H9 (cell line): ENCODE measurements around the gene GTF2B. TPM values are rescaled to one million over a fixed set of nuclear protein-coding genes. Genes with fewer than 3 reads are reported as not detected.

ENCODE experiments used
- DNase-seq: peaks from one replicate; pipeline ENCODE4 v3.0.0-alpha.2; 2017
- H2AFZ ChIP-seq: one replicate; pipeline ENCODE4 v1.6.1; 2013; ENCODE audit warnings: mild to moderate bottlenecking, low read length, control low read depth, moderate library complexity
- H2AK5ac ChIP-seq: 2 replicates; pipeline ENCODE4 v1.6.1; 2013; ENCODE audit warnings: low read length, control low read depth, mixed read lengths; ENCODE audit not compliant: insufficient read length
- H2BK120ac ChIP-seq: one replicate; pipeline ENCODE4 v1.6.1; 2013; ENCODE audit warnings: low read depth, mild to moderate bottlenecking, low read length, control low read depth, inconsistent platforms; ENCODE audit not compliant: poor library complexity, severe bottlenecking
- H2BK12ac ChIP-seq: 2 replicates; pipeline ENCODE4 v1.6.1; 2013; ENCODE audit warnings: low read length, control low read depth, mixed read lengths, low read depth; ENCODE audit not compliant: insufficient read length
- H2BK15ac ChIP-seq: 2 replicates; pipeline ENCODE4 v1.6.1; 2013; ENCODE audit warnings: low read depth, low read length, control low read depth
- H2BK20ac ChIP-seq: one replicate; pipeline ENCODE4 v1.6.1; 2013; ENCODE audit warnings: low read depth, mild to moderate bottlenecking, low read length, control low read depth, inconsistent platforms; ENCODE audit not compliant: poor library complexity, severe bottlenecking
- H2BK5ac ChIP-seq: 2 replicates; pipeline ENCODE4 v1.6.1; 2013; ENCODE audit warnings: low read length, control low read depth, mixed read lengths; ENCODE audit not compliant: insufficient read length
- H3K14ac ChIP-seq: 2 replicates; pipeline ENCODE4 v1.6.1; 2013; ENCODE audit warnings: low read length, control low read depth; ENCODE audit not compliant: insufficient read depth
- H3K18ac ChIP-seq: 2 replicates; pipeline ENCODE4 v1.6.1; 2013; ENCODE audit warnings: low read depth, mild to moderate bottlenecking, mixed read lengths, low read length, control low read depth; ENCODE audit not compliant: insufficient read length
- H3K23ac ChIP-seq: 2 replicates; pipeline ENCODE4 v1.6.1; 2013; ENCODE audit warnings: low read length, control low read depth, mixed read lengths, low read depth; ENCODE audit not compliant: insufficient read length
- H3K23me2 ChIP-seq: 2 replicates; pipeline ENCODE4 v1.6.1; 2013; ENCODE audit warnings: low read depth, mild to moderate bottlenecking, mixed read lengths, low read length, control low read depth; ENCODE audit not compliant: insufficient read length, poor library complexity, severe bottlenecking
- H3K27ac ChIP-seq: 2 replicates; pipeline ENCODE4 v1.5.1; 2013; ENCODE audit warnings: low read length, control low read depth, mixed read lengths, low read depth; ENCODE audit not compliant: insufficient read length
- H3K27me3 ChIP-seq: 2 replicates; pipeline ENCODE4 v1.6.1; 2013; ENCODE audit warnings: low read length, control low read depth, inconsistent platforms; ENCODE audit not compliant: insufficient read depth
- H3K4ac ChIP-seq: 2 replicates; pipeline ENCODE4 v1.6.1; 2013; ENCODE audit warnings: low read depth, mild to moderate bottlenecking, control low read depth, inconsistent platforms, low read length, moderate library complexity
- H3K4me1 ChIP-seq: 2 replicates; pipeline ENCODE4 v1.6.1; 2013; ENCODE audit warnings: low read length, control low read depth, inconsistent platforms; ENCODE audit not compliant: insufficient read depth
- H3K4me2 ChIP-seq: 2 replicates; pipeline ENCODE4 v1.6.1; 2013; ENCODE audit warnings: low read length, control low read depth, mixed read lengths; ENCODE audit not compliant: insufficient read length, insufficient read depth
- H3K56ac ChIP-seq: 2 replicates; pipeline ENCODE4 v1.6.1; 2013; ENCODE audit warnings: low read depth, mild to moderate bottlenecking, mixed read lengths, low read length, control low read depth; ENCODE audit not compliant: insufficient read length
- H3K79me1 ChIP-seq: 2 replicates; pipeline ENCODE4 v1.6.1; 2013; ENCODE audit warnings: low read depth, mild to moderate bottlenecking, moderate library complexity, low read length, control low read depth, inconsistent platforms; ENCODE audit not compliant: insufficient read depth, poor library complexity, severe bottlenecking
- H3K79me2 ChIP-seq: 2 replicates; pipeline ENCODE4 v1.6.1; 2013; ENCODE audit warnings: low read length, control low read depth, inconsistent platforms; ENCODE audit not compliant: insufficient read depth
- H3K9ac ChIP-seq: 2 replicates; pipeline ENCODE4 v1.6.1; 2013; ENCODE audit warnings: low read length, control low read depth, mixed read lengths; ENCODE audit not compliant: insufficient read length; ENCODE audit errors: extremely low read depth
- H3K9me3 ChIP-seq: one replicate; pipeline ENCODE4 v1.6.1; 2013; ENCODE audit warnings: low read depth, low read length, inconsistent platforms; ENCODE audit not compliant: control insufficient read depth
- H3T11ph ChIP-seq: one replicate; pipeline ENCODE4 v1.6.1; 2013; ENCODE audit warnings: mild to moderate bottlenecking, low read length, control low read depth, inconsistent platforms
- H4K20me1 ChIP-seq: one replicate; pipeline ENCODE4 v1.6.1; 2013; ENCODE audit not compliant: control insufficient read depth, insufficient read length, insufficient read depth
- H4K5ac ChIP-seq: 2 replicates; pipeline ENCODE4 v1.6.1; 2013; ENCODE audit warnings: low read depth, mild to moderate bottlenecking, mixed read lengths, low read length, control low read depth; ENCODE audit not compliant: insufficient read length
- H4K8ac ChIP-seq: replicated peaks from 2 replicates; pipeline ENCODE4 v1.6.1; 2013; ENCODE audit warnings: low read length, control low read depth, mixed read lengths, low read depth; ENCODE audit not compliant: insufficient read length
- H4K91ac ChIP-seq: 2 replicates; pipeline ENCODE4 v1.6.1; 2013; ENCODE audit warnings: low read depth, mild to moderate bottlenecking, moderate library complexity, mixed read lengths, low read length, control low read depth; ENCODE audit not compliant: insufficient read length
- H3K27ac Mint-ChIP-seq, 3 experiments: 2 replicates in 2 of 3; 3 replicates in 1 of 3; pipeline ENCODE4 v1.8.0; 2020 to 2021; ENCODE audit warnings: mixed read lengths in 3 of 3, mild to moderate bottlenecking in 1 of 3, moderate library complexity in 1 of 3
- H3K27me3 Mint-ChIP-seq: 2 replicates; pipeline ENCODE4 v1.8.0; 2021; ENCODE audit warnings: low read depth, mild to moderate bottlenecking, moderate library complexity, mixed read lengths
- H3K36me3 Mint-ChIP-seq, 3 experiments: 2 replicates in 2 of 3; 3 replicates in 1 of 3; pipeline ENCODE4 v1.8.0; 2020 to 2021; ENCODE audit warnings: low read depth in 3 of 3, mixed read lengths in 3 of 3; ENCODE audit not compliant: insufficient read depth in 1 of 3
- H3K4me1 Mint-ChIP-seq, 2 experiments: 2 replicates each; pipeline ENCODE4 v1.8.0; 2020; ENCODE audit warnings: mixed read lengths in 2 of 2
- H3K4me3 Mint-ChIP-seq, 2 experiments: 2 replicates in 1 of 2; 3 replicates in 1 of 2; pipeline ENCODE4 v1.8.0; 2020 to 2021; ENCODE audit warnings: mild to moderate bottlenecking in 2 of 2, mixed read lengths in 2 of 2, moderate library complexity in 1 of 2
- H3K9me3 Mint-ChIP-seq, 2 experiments: 2 replicates in 1 of 2; 3 replicates in 1 of 2; pipeline ENCODE4 v1.8.0; 2020; ENCODE audit warnings: mild to moderate bottlenecking in 2 of 2, mixed read lengths in 2 of 2, moderate library complexity in 1 of 2
- CTCF ChIP-seq: fragments of 200-600 bp; sonication (generic); conservative IDR thresholded peaks from 3 replicates; pipeline ENCODE4 v1.8.0; 2021; ENCODE audit warnings: antibody characterized with exemption, mild to moderate bottlenecking
- WGBS: extraction: QIAGEN DNeasy Blood & Tissue Kit; methylation state at CpG from one replicate; pipeline ENCODE4 v1.1.7; 2013; ENCODE audit warnings: missing lambda C conversion rate, low lambda C conversion rate, mixed read lengths; ENCODE audit not compliant: insufficient read length; ENCODE audit errors: extremely low coverage; 5-methylcytosine and 5-hydroxymethylcytosine counted together
- total RNA-seq: library from RNA; stranded (reverse); gene quantifications from 2 replicates; pipeline ENCODE4 v1.2.1, GENCODE V29; 2021

Gene GTF2B
- total RNA-seq, 1 experiment from 2014 or later, result 23.2 TPM

GRCh38 chr1:88891951-88892340 lies 579 bp upstream of the GTF2B start:
- Histone ChIP-seq H2BK20ac (no peak overlapping the region), H2BK15ac (no peak overlapping the region), H4K8ac (no peak overlapping the region), H3K9ac (no peak overlapping the region), H2BK120ac (no peak overlapping the region), H3K27ac (no peak overlapping the region), H3K14ac (no peak overlapping the region), H3K18ac (no peak overlapping the region), H2AK5ac (no peak overlapping the region), H3K79me1 (no peaks in the 10 kb centered on the region), H3K4me2 (peak overlapping the region; percentile 76), H3K23ac (no peak overlapping the region), H2BK5ac (no peak overlapping the region), H4K91ac (no peak overlapping the region), H3K9me3 (no peaks in the 10 kb centered on the region), H3K56ac (no peak overlapping the region), H3K4ac (no peak overlapping the region), H3K27me3 (no peaks in the 10 kb centered on the region), H3K4me1 (no peaks in the 10 kb centered on the region), H3K79me2 (peaks cover 1% of the 10 kb centered on the region; the same call in 1 of the 2 replicates), H3K23me2 (no peaks in the 10 kb centered on the region), H3T11ph (no peak overlapping the region), H2AFZ (no peak overlapping the region), H2BK12ac (no peak overlapping the region), H4K5ac (no peak overlapping the region), H4K20me1 (no peaks in the 10 kb centered on the region)
- peak overlapping the region; percentile 97 to 99 for H3K4me3 Mint-ChIP-seq
- peaks cover 2% of the 10 kb centered on the region; the same call in 1 of the 2 replicates for H3K27me3 Mint-ChIP-seq
- no CpG with 5 or more reads among the region's 10 CpGs for WGBS
- no peak for TF ChIP-seq CTCF
- no peak for DNase-seq
- peaks cover 0 to 4% (median 4%) of the 10 kb centered on the region in 3 experiments; a peak in 3 of 7 replicates for H3K36me3 Mint-ChIP-seq
- H3K9me3 Mint-ChIP-seq, result no peaks in the 10 kb centered on the region
- H3K27ac Mint-ChIP-seq, result no peak overlapping the region
- H3K4me1 Mint-ChIP-seq, result peaks cover 13 to 20% of the 10 kb centered on the region in 2 experiments
